VCaP (cell line): ENCODE results near the gene CASP12.
A peak's percentile ranks its signal among the peaks of the same experiment; 100 is the strongest.
"Not testable (repeated sequence)": the region's sequence is repeated elsewhere in the genome, so short reads cannot be mapped to it uniquely, and the experiment has no call there.

Source experiments
- H3K27ac ChIP-seq: fragments of 450-650 bp; 2 replicates; pipeline ENCODE4 v1.5.1; 2017
- TF ChIP-seq, protein P1 (sequence below): fragments of 450-650 bp; conservative IDR thresholded peaks from 2 replicates; pipeline ENCODE4 v1.5.1; 2017; ENCODE audit warnings: mild to moderate bottlenecking, moderate library complexity

The CASP12 gene

DNA sequence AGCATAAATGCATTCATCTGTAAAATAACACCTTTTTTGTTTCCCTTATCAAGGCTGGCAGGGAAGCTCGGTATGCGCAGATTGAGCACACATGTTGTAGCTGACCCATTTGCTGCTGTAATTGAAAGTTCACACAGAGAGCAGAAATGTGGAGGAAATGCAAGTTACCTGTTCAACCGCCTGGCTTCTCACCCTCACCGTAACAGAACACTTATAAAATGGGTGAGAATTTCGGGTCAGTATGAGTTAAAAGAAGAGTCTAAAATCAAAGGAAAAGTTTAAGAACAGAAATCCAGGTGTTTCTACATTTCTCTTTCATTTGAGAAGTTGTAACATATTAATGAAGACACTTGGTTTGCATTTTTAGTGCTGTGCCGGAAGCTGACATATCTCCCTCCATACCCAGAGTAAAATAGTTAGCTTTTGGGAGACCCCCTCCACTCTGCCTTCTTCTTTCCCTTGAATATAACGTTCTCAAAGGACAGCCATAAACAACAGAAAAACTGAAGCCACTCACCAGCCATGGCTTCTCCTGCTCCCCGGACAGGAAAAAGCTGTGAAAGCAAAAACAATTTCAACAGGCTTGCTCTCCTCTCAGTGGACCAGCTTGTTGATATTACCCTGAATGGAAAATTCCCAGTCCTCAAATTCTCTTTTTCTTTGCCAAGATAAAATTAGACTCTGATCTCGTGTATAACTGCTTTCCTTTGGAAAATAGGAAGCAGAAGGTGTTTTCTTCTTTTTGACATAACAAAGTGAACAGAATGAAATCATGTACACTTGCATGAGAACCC, at the start of gene CASP12:
Gene CASP12 (minus strand): TSS at position 570 of the 794 bp plus-strand sequence.
- TF ChIP-seq, protein P1, sequence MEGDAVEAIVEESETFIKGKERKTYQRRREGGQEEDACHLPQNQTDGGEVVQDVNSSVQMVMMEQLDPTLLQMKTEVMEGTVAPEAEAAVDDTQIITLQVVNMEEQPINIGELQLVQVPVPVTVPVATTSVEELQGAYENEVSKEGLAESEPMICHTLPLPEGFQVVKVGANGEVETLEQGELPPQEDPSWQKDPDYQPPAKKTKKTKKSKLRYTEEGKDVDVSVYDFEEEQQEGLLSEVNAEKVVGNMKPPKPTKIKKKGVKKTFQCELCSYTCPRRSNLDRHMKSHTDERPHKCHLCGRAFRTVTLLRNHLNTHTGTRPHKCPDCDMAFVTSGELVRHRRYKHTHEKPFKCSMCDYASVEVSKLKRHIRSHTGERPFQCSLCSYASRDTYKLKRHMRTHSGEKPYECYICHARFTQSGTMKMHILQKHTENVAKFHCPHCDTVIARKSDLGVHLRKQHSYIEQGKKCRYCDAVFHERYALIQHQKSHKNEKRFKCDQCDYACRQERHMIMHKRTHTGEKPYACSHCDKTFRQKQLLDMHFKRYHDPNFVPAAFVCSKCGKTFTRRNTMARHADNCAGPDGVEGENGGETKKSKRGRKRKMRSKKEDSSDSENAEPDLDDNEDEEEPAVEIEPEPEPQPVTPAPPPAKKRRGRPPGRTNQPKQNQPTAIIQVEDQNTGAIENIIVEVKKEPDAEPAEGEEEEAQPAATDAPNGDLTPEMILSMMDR: no peak
- no peak within 1 kb of the TSS for H3K27ac ChIP-seq

DNA sequence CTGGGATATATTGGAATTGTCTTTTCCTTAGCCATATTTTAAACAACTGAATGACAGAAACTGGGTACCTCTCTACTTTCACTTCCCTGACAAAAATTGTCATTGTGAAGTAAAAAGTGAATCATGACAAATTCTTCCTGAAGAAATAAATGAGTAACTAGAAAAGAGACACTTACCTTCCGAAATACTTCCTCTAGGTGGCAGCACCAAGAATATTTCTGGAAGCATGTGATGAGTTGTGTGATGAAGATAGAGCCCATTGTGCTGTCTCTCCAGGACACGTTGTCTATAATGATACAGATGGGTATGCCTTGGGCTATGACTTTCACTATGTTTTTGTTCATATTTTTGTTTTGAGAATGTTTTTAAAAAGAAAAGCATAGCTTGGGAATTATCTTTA, 48.6 kb upstream of the CASP12 start:
- H3K27ac ChIP-seq: no peak overlapping the region
- TF ChIP-seq, protein P1: peak; percentile 71

DNA sequence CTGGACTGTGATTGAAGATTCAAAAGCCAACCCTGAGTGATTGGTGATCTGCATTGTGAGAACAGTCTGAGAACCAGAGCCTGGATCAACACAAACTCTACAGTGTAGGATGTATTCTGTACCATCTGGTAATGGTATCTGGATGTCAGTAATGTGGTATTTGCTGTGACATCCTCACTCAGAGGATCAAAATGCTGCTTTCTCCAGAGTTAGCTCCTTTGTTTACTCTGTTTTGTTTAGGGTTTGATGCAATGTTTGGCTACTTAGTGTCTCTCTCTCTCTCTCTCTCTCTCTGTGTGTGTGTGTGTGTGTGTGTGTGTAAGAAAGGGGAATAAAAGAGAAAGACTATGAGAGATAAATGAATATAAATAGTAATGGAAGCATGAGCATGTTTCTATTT, 45.8 kb upstream of the CASP12 start:
- TF ChIP-seq, protein P1: no peak

DNA sequence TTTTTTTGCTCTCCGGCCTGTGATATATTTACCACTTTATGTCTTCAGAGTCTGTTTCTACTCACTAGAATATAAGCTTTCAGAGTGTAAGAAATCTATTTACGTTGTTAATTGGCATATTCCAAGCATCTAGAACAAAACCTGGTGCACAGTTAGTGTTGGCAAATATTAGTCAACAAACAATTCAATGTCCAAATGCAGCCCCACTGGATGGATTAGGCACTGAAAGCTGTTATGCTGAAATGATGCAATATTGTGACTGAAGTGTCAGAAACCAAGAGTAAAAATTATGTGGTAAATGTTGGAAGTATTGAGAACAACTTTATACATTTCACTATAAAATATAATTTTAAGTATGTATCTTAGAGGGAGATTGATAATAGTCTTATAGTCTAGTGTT, 45.3 kb upstream of the CASP12 start:
- no peak overlapping the region for H3K27ac ChIP-seq
- TF ChIP-seq, protein P1: no peak

More for the DNA sequence above, 45.8 kb upstream of the CASP12 start:
- H3K27ac ChIP-seq: no peak overlapping the region

DNA sequence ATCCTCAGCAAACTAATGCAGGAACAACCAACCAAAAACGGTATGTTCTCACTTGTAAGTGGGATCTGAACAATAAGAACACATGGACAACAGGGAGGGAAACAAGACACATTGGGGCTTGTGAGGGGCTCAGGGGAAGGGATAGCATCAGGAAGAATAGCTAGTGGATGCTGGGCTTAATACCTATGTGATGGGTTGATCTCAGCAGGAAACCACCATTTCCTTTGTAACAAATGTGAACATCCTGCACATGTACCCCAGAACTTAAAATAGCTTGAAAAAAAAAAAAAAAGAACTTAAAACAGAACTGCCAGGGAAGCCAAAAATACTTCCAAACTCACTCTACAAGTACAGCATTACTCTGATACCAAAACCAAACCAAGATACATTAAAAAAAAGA, 36.3 kb upstream of the CASP12 start:
- H3K27ac ChIP-seq: no peak overlapping the region
- TF ChIP-seq, protein P1: no peak

DNA sequence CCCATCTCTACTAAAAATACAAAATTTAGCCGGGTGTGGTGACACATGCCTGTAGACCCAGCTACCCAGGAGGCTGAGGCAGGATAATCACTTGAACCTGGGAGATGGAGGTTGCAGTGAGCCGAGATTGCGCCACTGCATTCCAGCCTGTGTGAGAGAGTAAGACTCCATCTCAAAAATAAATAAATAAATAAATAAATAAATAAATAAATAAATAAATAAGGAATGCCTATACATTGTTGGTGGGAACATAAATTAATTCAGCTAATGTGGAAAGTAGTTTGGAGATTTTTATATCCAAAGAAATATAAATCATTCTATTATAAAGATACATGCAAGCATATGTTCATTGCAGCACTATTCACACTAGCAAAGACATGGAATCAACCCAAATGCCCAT, 35.8 kb upstream of the CASP12 start:
- not testable (repeated sequence) for H3K27ac ChIP-seq

DNA sequence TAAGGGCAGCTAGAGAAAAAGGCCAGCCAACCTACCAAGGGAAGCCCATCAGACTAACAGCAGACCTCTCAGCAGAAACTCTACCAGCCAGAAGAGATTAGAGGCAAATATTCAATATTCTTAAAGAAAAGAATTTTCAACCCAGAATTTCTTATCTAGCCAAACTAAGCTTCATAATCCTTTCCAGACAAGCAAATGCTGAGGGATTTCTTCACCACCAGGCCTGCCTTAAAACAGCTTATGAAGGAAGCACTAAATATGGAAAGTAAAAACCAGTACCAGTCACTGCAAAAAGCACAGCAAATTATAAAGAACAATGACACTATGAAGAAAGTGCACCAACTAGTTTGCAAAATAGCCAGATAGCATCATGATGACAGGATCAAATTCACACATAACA, 30.6 kb upstream of the CASP12 start:
- no peak overlapping the region for H3K27ac ChIP-seq
- TF ChIP-seq, protein P1: no peak
